HEK293 (cell line): ENCODE measurements around the gene TARDBP.

Source experiments
- MZF1 ChIP-seq: fragments of 450-650 bp; formaldehyde crosslinking; IDR thresholded peaks from 2 replicates; pipeline ENCODE4 v1.5.1; 2017; ENCODE audit warnings: missing biosample characterization, missing genetic modification characterization, borderline replicate concordance
- OSR2 ChIP-seq: fragments of 450-650 bp; formaldehyde crosslinking; IDR thresholded peaks from 2 replicates; pipeline ENCODE4 v1.5.1; 2016; ENCODE audit warnings: missing biosample characterization, missing genetic modification characterization
- PRDM1 ChIP-seq: fragments of 450-650 bp; formaldehyde crosslinking; IDR thresholded peaks from 2 replicates; pipeline ENCODE4; 2016; ENCODE audit warnings: missing biosample characterization, missing genetic modification characterization
- RBAK ChIP-seq: fragments of 450-650 bp; formaldehyde crosslinking; IDR thresholded peaks from 2 replicates; pipeline ENCODE4 v1.5.1; 2016; ENCODE audit warnings: missing biosample characterization, missing genetic modification characterization
- YY2 ChIP-seq: fragments of 450-650 bp; formaldehyde crosslinking; IDR thresholded peaks from 2 replicates; pipeline ENCODE4 v1.5.1; 2016; ENCODE audit warnings: missing biosample characterization, missing genetic modification characterization
- ZFHX2 ChIP-seq: fragments of 450-650 bp; formaldehyde crosslinking; conservative IDR thresholded peaks from 2 replicates; pipeline ENCODE4 v1.5.1; 2016; ENCODE audit warnings: missing biosample characterization, missing genetic modification characterization
- ZNF146 ChIP-seq: fragments of 450-650 bp; formaldehyde crosslinking; IDR thresholded peaks from 2 replicates; pipeline ENCODE4 v1.5.1; 2016; ENCODE audit warnings: missing biosample characterization, missing genetic modification characterization
- ZNF530 ChIP-seq: fragments of 450-650 bp; formaldehyde crosslinking; IDR thresholded peaks from 2 replicates; pipeline ENCODE4 v1.5.1; 2016; ENCODE audit warnings: low read depth, missing biosample characterization, missing genetic modification characterization
- ZNF548 ChIP-seq: fragments of 450-650 bp; formaldehyde crosslinking; IDR thresholded peaks from 2 replicates; pipeline ENCODE4 v1.5.1; 2016; ENCODE audit warnings: missing biosample characterization, missing genetic modification characterization
- ZNF555 ChIP-seq: fragments of 450-650 bp; formaldehyde crosslinking; conservative IDR thresholded peaks from 2 replicates; pipeline ENCODE4 v1.5.1; 2017; ENCODE audit warnings: missing biosample characterization, mild to moderate bottlenecking, missing genetic modification characterization, inconsistent platforms
- ZNF600 ChIP-seq: fragments of 450-650 bp; formaldehyde crosslinking; IDR thresholded peaks from 2 replicates; pipeline ENCODE4 v1.5.1; 2016; ENCODE audit warnings: missing biosample characterization, missing genetic modification characterization
- ZNF623 ChIP-seq: fragments of 450-650 bp; formaldehyde crosslinking; IDR thresholded peaks from 2 replicates; pipeline ENCODE4 v1.5.1; 2016; ENCODE audit warnings: missing biosample characterization, missing genetic modification characterization
- TF ChIP-seq, protein P1 (sequence below): fragments of 450-650 bp; formaldehyde crosslinking; IDR thresholded peaks from 2 replicates; pipeline ENCODE4 v1.5.1; 2016; ENCODE audit warnings: missing biosample characterization, missing genetic modification characterization, borderline replicate concordance
- TF ChIP-seq, protein P2 (sequence below): fragments of 450-650 bp; formaldehyde crosslinking; IDR thresholded peaks from 2 replicates; pipeline ENCODE4 v1.5.1; 2016; ENCODE audit warnings: missing biosample characterization, missing genetic modification characterization, borderline replicate concordance
- TF ChIP-seq, protein P3 (sequence below): fragments of 450-650 bp; formaldehyde crosslinking; IDR thresholded peaks from 2 replicates; pipeline ENCODE4 v1.5.1; 2016; ENCODE audit warnings: missing biosample characterization, missing genetic modification characterization
- TF ChIP-seq, protein P4 (sequence below): fragments of 450-650 bp; formaldehyde crosslinking; IDR thresholded peaks from 2 replicates; pipeline ENCODE4 v1.5.1; 2016; ENCODE audit warnings: missing biosample characterization, missing genetic modification characterization
- TF ChIP-seq, protein P5 (sequence below): fragments of 450-650 bp; formaldehyde crosslinking; conservative IDR thresholded peaks from 2 replicates; pipeline ENCODE4 v1.5.1; 2016; ENCODE audit warnings: low read depth, missing biosample characterization, missing genetic modification characterization

The TARDBP gene

DNA sequence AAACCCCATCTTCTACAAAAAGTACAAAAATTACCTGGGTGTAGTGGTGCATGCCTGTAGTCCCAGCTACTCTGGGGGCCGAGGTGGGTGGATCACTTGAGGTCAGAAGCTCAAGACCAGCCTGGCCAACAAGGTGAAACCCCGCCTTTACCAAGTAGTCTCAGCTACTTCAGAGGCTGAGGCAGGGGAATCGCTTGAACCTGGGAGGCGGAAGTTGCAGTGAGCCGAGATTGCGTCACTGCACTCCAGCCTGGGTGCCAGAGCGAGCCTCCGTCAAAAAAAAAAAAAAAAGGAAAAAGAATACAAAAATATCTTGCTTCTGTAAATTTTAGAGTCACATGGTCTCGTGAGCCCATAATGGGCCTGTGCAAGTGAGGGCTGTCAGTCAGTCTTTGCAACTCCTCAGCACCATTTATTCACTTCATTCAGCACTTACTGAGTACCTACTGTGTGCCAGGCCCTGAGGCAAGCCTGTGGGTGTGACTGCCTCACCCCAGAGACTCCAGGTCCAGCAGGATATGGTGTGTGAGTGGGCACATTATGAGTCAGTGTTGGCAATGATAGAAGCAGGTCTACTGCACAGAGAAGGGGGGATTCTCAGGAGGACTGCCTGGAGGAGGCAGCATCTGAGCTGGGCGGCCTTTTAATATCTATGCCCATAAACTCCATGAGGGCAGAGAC, 46.8 kb upstream of the TARDBP start (continued):
- TF ChIP-seq, protein P1, sequence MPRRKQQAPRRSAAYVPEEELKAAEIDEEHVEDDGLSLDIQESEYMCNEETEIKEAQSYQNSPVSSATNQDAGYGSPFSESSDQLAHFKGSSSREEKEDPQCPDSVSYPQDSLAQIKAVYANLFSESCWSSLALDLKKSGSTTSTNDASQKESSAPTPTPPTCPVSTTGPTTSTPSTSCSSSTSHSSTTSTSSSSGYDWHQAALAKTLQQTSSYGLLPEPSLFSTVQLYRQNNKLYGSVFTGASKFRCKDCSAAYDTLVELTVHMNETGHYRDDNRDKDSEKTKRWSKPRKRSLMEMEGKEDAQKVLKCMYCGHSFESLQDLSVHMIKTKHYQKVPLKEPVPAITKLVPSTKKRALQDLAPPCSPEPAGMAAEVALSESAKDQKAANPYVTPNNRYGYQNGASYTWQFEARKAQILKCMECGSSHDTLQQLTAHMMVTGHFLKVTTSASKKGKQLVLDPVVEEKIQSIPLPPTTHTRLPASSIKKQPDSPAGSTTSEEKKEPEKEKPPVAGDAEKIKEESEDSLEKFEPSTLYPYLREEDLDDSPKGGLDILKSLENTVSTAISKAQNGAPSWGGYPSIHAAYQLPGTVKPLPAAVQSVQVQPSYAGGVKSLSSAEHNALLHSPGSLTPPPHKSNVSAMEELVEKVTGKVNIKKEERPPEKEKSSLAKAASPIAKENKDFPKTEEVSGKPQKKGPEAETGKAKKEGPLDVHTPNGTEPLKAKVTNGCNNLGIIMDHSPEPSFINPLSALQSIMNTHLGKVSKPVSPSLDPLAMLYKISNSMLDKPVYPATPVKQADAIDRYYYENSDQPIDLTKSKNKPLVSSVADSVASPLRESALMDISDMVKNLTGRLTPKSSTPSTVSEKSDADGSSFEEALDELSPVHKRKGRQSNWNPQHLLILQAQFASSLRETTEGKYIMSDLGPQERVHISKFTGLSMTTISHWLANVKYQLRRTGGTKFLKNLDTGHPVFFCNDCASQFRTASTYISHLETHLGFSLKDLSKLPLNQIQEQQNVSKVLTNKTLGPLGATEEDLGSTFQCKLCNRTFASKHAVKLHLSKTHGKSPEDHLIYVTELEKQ (tag by site-specific recombination): no peak
- TF ChIP-seq, protein P2, sequence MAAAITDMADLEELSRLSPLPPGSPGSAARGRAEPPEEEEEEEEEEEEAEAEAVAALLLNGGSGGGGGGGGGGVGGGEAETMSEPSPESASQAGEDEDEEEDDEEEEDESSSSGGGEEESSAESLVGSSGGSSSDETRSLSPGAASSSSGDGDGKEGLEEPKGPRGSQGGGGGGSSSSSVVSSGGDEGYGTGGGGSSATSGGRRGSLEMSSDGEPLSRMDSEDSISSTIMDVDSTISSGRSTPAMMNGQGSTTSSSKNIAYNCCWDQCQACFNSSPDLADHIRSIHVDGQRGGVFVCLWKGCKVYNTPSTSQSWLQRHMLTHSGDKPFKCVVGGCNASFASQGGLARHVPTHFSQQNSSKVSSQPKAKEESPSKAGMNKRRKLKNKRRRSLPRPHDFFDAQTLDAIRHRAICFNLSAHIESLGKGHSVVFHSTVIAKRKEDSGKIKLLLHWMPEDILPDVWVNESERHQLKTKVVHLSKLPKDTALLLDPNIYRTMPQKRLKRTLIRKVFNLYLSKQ (tag by site-specific recombination): no peak
- TF ChIP-seq, protein P3, sequence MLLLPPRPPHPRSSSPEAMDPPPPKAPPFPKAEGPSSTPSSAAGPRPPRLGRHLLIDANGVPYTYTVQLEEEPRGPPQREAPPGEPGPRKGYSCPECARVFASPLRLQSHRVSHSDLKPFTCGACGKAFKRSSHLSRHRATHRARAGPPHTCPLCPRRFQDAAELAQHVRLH: no peak
- TF ChIP-seq ZNF530: no peak
- 0 out of 2 replicates have a peak, but pooled peaks have one; percentile 15 for TF ChIP-seq ZNF600 (tag by site-specific recombination)
- TF ChIP-seq ZFHX2 (tag by site-specific recombination): peak; percentile 43
- TF ChIP-seq ZNF623: no peak
- TF ChIP-seq, protein P4, sequence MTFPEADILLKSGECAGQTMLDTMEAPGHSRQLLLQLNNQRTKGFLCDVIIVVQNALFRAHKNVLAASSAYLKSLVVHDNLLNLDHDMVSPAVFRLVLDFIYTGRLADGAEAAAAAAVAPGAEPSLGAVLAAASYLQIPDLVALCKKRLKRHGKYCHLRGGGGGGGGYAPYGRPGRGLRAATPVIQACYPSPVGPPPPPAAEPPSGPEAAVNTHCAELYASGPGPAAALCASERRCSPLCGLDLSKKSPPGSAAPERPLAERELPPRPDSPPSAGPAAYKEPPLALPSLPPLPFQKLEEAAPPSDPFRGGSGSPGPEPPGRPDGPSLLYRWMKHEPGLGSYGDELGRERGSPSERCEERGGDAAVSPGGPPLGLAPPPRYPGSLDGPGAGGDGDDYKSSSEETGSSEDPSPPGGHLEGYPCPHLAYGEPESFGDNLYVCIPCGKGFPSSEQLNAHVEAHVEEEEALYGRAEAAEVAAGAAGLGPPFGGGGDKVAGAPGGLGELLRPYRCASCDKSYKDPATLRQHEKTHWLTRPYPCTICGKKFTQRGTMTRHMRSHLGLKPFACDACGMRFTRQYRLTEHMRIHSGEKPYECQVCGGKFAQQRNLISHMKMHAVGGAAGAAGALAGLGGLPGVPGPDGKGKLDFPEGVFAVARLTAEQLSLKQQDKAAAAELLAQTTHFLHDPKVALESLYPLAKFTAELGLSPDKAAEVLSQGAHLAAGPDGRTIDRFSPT (tag by site-specific recombination): no peak
- TF ChIP-seq, protein P5, sequence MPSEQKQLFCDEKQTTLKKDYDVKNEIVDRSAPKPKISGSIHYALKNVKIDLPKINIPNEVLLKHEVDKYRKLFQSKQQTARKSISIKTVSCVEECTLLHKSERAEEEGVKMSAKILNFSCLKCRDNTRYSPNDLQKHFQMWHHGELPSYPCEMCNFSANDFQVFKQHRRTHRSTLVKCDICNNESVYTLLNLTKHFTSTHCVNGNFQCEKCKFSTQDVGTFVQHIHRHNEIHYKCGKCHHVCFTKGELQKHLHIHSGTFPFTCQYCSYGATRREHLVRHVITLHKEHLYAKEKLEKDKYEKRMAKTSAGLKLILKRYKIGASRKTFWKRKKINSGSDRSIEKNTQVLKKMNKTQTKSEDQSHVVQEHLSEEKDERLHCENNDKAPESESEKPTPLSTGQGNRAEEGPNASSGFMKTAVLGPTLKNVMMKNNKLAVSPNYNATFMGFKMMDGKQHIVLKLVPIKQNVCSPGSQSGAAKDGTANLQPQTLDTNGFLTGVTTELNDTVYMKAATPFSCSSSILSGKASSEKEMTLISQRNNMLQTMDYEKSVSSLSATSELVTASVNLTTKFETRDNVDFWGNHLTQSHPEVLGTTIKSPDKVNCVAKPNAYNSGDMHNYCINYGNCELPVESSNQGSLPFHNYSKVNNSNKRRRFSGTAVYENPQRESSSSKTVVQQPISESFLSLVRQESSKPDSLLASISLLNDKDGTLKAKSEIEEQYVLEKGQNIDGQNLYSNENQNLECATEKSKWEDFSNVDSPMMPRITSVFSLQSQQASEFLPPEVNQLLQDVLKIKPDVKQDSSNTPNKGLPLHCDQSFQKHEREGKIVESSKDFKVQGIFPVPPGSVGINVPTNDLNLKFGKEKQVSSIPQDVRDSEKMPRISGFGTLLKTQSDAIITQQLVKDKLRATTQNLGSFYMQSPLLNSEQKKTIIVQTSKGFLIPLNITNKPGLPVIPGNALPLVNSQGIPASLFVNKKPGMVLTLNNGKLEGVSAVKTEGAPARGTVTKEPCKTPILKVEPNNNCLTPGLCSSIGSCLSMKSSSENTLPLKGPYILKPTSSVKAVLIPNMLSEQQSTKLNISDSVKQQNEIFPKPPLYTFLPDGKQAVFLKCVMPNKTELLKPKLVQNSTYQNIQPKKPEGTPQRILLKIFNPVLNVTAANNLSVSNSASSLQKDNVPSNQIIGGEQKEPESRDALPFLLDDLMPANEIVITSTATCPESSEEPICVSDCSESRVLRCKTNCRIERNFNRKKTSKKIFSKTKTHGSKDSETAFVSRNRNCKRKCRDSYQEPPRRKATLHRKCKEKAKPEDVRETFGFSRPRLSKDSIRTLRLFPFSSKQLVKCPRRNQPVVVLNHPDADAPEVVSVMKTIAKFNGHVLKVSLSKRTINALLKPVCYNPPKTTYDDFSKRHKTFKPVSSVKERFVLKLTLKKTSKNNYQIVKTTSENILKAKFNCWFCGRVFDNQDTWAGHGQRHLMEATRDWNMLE: no peak
- TF ChIP-seq MZF1 (tag by site-specific recombination): no peak
- TF ChIP-seq YY2 (tag by site-specific recombination): no peak
- peak; percentile 88 for TF ChIP-seq OSR2 (tag by site-specific recombination)
- no peak for TF ChIP-seq ZNF146 (tag by site-specific recombination)
- no peak for TF ChIP-seq RBAK (tag by site-specific recombination)
- no peak for TF ChIP-seq ZNF555
- TF ChIP-seq PRDM1: no peak
- TF ChIP-seq ZNF548 (tag by site-specific recombination): no peak
